B cell (primary cell): ENCODE results near the gene MRTFB. TPM values are rescaled to one million over a fixed set of nuclear protein-coding genes. Genes with fewer than 3 reads are reported as not detected.

Source experiments
- ATAC-seq: fragments of 200-7000 bp; cut with Tn5 transposase; one replicate; pipeline ENCODE4 v1.10.0; 2021; ENCODE audit warnings: low read depth, mild to moderate bottlenecking, moderate number of reproducible peaks, moderate library complexity
- CTCF ChIA-PET: fragments of 350-600 bp; sonication (Branson Sonifier 250); formaldehyde crosslinking; loops from one replicate; lab custom pipeline; 2021; ENCODE audit warnings: antibody characterized with exemption, inconsistent platforms; lab: Charles Lee
- POLR2A ChIA-PET: fragments of 350-600 bp; sonication (Branson Sonifier 250); formaldehyde crosslinking; loops from one replicate; lab custom pipeline; 2021; ENCODE audit warnings: antibody characterized with exemption; lab: Charles Lee
- DNase-seq: peaks from one replicate; pipeline ENCODE4 v3.0.0; 2013
- H2AFZ ChIP-seq: 2 replicates; pipeline ENCODE4 v1.6.1; 2012; ENCODE audit warnings: mild to moderate bottlenecking, low read depth, low read length; ENCODE audit not compliant: insufficient read depth, poor library complexity, severe bottlenecking
- H3K27ac ChIP-seq, 2 donors: 1 replicate in 1 of 2; 2 replicates in 1 of 2; pipeline ENCODE4 v1.5.1; 2012 to 2013; ENCODE audit warnings: low read length in 2 of 2, mild to moderate bottlenecking in 2 of 2, moderate library complexity in 1 of 2
- H3K27me3 ChIP-seq, 4 experiments: fragments of 200-600 bp in 1 of 4; sonication (generic) in 1 of 4; replicated peaks in 1 of 4; 1 replicate in 2 of 4; 2 replicates in 2 of 4; pipeline versions ENCODE4 v1.6.1 to v1.7.0; 2013 to 2016; ENCODE audit warnings: low read length in 3 of 4, mild to moderate bottlenecking in 2 of 4, mixed read lengths in 1 of 4, moderate library complexity in 1 of 4; ENCODE audit not compliant: insufficient read depth in 4 of 4, control insufficient read depth in 3 of 4; ENCODE audit errors: control extremely low read depth in 1 of 4
- H3K36me3 ChIP-seq, 2 experiments: replicated peaks in 1 of 2; 1 replicate in 1 of 2; 2 replicates in 1 of 2; pipeline versions ENCODE4 v1.6.1 to v1.7.1; 2013; ENCODE audit warnings: low read length in 1 of 2; ENCODE audit not compliant: insufficient read depth in 2 of 2, control insufficient read depth in 1 of 2; ENCODE audit errors: control extremely low read depth in 1 of 2, extremely low read depth in 1 of 2
- H3K4me1 ChIP-seq, 2 donors: fragments of 200-600 bp in 1 of 2; sonication (generic) in 1 of 2; 1 replicate in 1 of 2; 2 replicates in 1 of 2; pipeline versions ENCODE4 v1.5.1 to v1.6.1; 2013 to 2017; ENCODE audit warnings: low read length in 2 of 2; ENCODE audit not compliant: control insufficient read depth in 2 of 2, insufficient read depth in 2 of 2
- H3K4me2 ChIP-seq: replicated peaks from 2 replicates; pipeline ENCODE3; 2012; ENCODE audit warnings: mild to moderate bottlenecking, low read depth, low read length; ENCODE audit not compliant: poor library complexity, severe bottlenecking
- H3K4me3 ChIP-seq, 5 experiments: fragments of 200-600 bp in 1 of 5; sonication (generic) in 1 of 5; 1 replicate in 3 of 5; 2 replicates in 2 of 5; pipeline versions ENCODE4 v1.5.1 to v1.7.0; 2011 to 2016; ENCODE audit warnings: low read length in 4 of 5, mild to moderate bottlenecking in 4 of 5, low read depth in 2 of 5, control low read depth in 1 of 5, moderate library complexity in 1 of 5; ENCODE audit not compliant: insufficient read depth in 1 of 5; ENCODE audit errors: control extremely low read depth in 1 of 5, extremely low read depth in 1 of 5
- H3K79me2 ChIP-seq: fragments of 200-600 bp; sonication (generic); one replicate; pipeline ENCODE4 v1.6.0; 2016; ENCODE audit warnings: low read length; ENCODE audit not compliant: control insufficient read depth, insufficient read depth
- H3K9ac ChIP-seq: fragments of 200-600 bp; sonication (generic); 2 replicates; pipeline ENCODE4 v1.6.1; 2017; ENCODE audit warnings: mild to moderate bottlenecking, low read length, moderate library complexity
- H3K9me3 ChIP-seq, 3 donors: one replicate each; pipeline versions ENCODE4 v1.6.1 to v1.7.1; 2013; ENCODE audit warnings: low read length in 2 of 3; ENCODE audit not compliant: control insufficient read depth in 2 of 3, insufficient read depth in 1 of 3; ENCODE audit errors: control extremely low read depth in 1 of 3
- H4K20me1 ChIP-seq: 2 replicates; pipeline ENCODE4 v1.6.0; 2012; ENCODE audit warnings: mild to moderate bottlenecking, low read length; ENCODE audit not compliant: insufficient read depth, control insufficient read depth, poor library complexity, severe bottlenecking
- H3K27ac Mint-ChIP-seq: one replicate; pipeline ENCODE4 v1.8.0; 2021; ENCODE audit warnings: mixed read lengths
- H3K27me3 Mint-ChIP-seq: one replicate; pipeline ENCODE4 v1.8.0; 2021; ENCODE audit warnings: mixed read lengths
- H3K4me1 Mint-ChIP-seq: one replicate; pipeline ENCODE4 v1.8.0; 2021; ENCODE audit warnings: mixed read lengths
- H3K4me3 Mint-ChIP-seq: one replicate; pipeline ENCODE4 v1.8.0; 2021; ENCODE audit warnings: mixed read lengths
- H3K9me3 Mint-ChIP-seq: one replicate; pipeline ENCODE4 v1.8.0; 2022; ENCODE audit warnings: mixed read lengths; ENCODE audit not compliant: insufficient read depth
- CTCF ChIP-seq: fragments of 200-600 bp; IDR thresholded peaks from one replicate; pipeline ENCODE4 v1.8.0; 2022; ENCODE audit warnings: antibody characterized with exemption, mild to moderate bottlenecking
- EZH2 ChIP-seq: IDR thresholded peaks from 2 replicates; pipeline ENCODE4 v1.6.1; 2012; ENCODE audit warnings: borderline replicate concordance, low read depth, mild to moderate bottlenecking, moderate library complexity, low read length; ENCODE audit not compliant: insufficient read depth, poor library complexity, severe bottlenecking
- WGBS: methylation state at CpG from one replicate; pipeline ENCODE4 v1.1.5; 2013; ENCODE audit warnings: missing lambda C conversion rate; ENCODE audit not compliant: insufficient coverage; 5-methylcytosine and 5-hydroxymethylcytosine counted together
- intact Hi-C: fragments of 100-400 bp; cut with micrococcal nuclease; formaldehyde crosslinking; loops from one replicate; pipeline ENCODE4 v1.10.0; 2022
- polyA plus RNA-seq: library from polyadenylated mRNA; depleted of rRNA; stranded (reverse); fragments of >200 nt; gene quantifications from 2 replicates; pipeline ENCODE4 v1.2.3, GENCODE V29; 2012
- total RNA-seq, 2 donors: library from RNA; stranded (reverse); fragments of 120-200 nt in 1 of 2; gene quantifications; 1 replicate in 1 of 2; 2 replicates in 1 of 2; pipeline versions ENCODE4 v1.2.3 to v1.2.4, GENCODE V29; 2013 to 2022

MRTFB gene
- total and polyA plus RNA-seq, 2 donors (not counting 1 experiment from before 2014, with no cell fraction given) = 6.6 to 39.5 TPM

- no peak for TF ChIP-seq EZH2
- TF ChIP-seq CTCF = no peak
- Histone ChIP-seq H3K4me3 (peak overlapping the region in 4 of 5 experiments; percentile 84 to 98 (median 88)), H3K27me3 (no peaks in the 10 kb centered on the region), H3K36me3 (no peaks in the 10 kb centered on the region), H3K4me1 (peaks cover 16 to 20% of the 10 kb centered on the region in 2 donors), H3K27ac (peak overlapping the region; percentile 47 to 62), H3K79me2 (no peaks in the 10 kb centered on the region), H4K20me1 (no peaks in the 10 kb centered on the region), H2AFZ (peak overlapping the region; percentile 96), H3K4me2 (peak overlapping the region; percentile 88), H3K9me3 (peaks cover 0 to 35% (median 16%) of the 10 kb centered on the region in 3 donors), H3K9ac (peak overlapping the region; percentile 92)
- H3K27ac Mint-ChIP-seq = peak overlapping the region; percentile 96
- peaks cover 21% of the 10 kb centered on the region for H3K4me1 Mint-ChIP-seq
- ChIA-PET POLR2A (interaction anchor here (0.7 to 1.8 kb wide), 4 partner anchors 13 to 69 kb away, joined by 3 to 8 read pairs (median 7); no protein-coding TSS in a partner anchor), CTCF (interaction anchor here (1.1 to 3.2 kb wide), 11 partner anchors 9 to 367 kb away, joined by 3 to 24 read pairs (median 10); partner anchors contain the start of gene ERCC4)
- intact Hi-C loops = loop anchor here (5.0 kb wide), 1 partner anchor 241 kb away; no protein-coding TSS in a partner anchor
- peak; percentile 14 for ATAC-seq
- WGBS = 37% methylated on average over 27 of the region's 31 CpGs
- H3K27me3 Mint-ChIP-seq = no peaks in the 10 kb centered on the region
- peaks cover 7% of the 10 kb centered on the region for H3K9me3 Mint-ChIP-seq
- DNase-seq = peak; percentile 73
- peak overlapping the region; percentile 94 for H3K4me3 Mint-ChIP-seq
Observed at GRCh38 chr16:14286368-14287230, 215.5 kb downstream of the MRTFB start.
